Thoracic aorta (tissue), 2 donors: ENCODE data around the gene POMC. TPM values are rescaled to one million over a fixed set of nuclear protein-coding genes. Genes with fewer than 3 reads are reported as not detected.

Experiments
- ATAC-seq: fragments of 150-250 bp; one replicate; pipeline ENCODE4 v1.8.0; 2017; ENCODE audit warnings: low read depth; ENCODE audit not compliant: insufficient number of reproducible peaks, low FRiP score
- DNase-seq: peaks from one replicate; pipeline ENCODE4 v3.0.0-alpha.2; 2020; ENCODE audit warnings: low spot score
- H3K27ac ChIP-seq, 2 donors: fragments of 200-600 bp; sonication (generic); 1 replicate in 1 of 2; 2 replicates in 1 of 2; pipeline ENCODE4 v1.5.1; 2016; ENCODE audit warnings: mild to moderate bottlenecking in 2 of 2, moderate library complexity in 2 of 2
- H3K27me3 ChIP-seq: fragments of 200-600 bp; sonication (generic); replicated peaks from 2 replicates; pipeline ENCODE4 v1.6.0; 2016; ENCODE audit warnings: mild to moderate bottlenecking; ENCODE audit not compliant: insufficient read depth
- H3K36me3 ChIP-seq: fragments of 200-600 bp; sonication (generic); one replicate; pipeline ENCODE4 v1.5.1; 2016
- H3K4me1 ChIP-seq, 2 donors: fragments of 200-600 bp; sonication (generic); 1 replicate in 1 of 2; 2 replicates in 1 of 2; pipeline versions ENCODE4 v1.5.1 to v1.6.0; 2016; ENCODE audit warnings: low read depth in 2 of 2, mild to moderate bottlenecking in 1 of 2; ENCODE audit not compliant: control insufficient read depth in 1 of 2
- H3K4me3 ChIP-seq: fragments of 200-600 bp; sonication (generic); 2 replicates; pipeline ENCODE4 v1.5.1; 2016; ENCODE audit warnings: mild to moderate bottlenecking
- H3K9me3 ChIP-seq: fragments of 200-600 bp; sonication (generic); 2 replicates; pipeline ENCODE4 v1.5.1; 2016
- CTCF ChIP-seq: fragments of 200-600 bp; sonication (generic); IDR thresholded peaks from one replicate; pipeline ENCODE4 v1.5.1; 2019; ENCODE audit warnings: antibody characterized with exemption
- total RNA-seq, 2 donors: library from RNA; depleted of rRNA; stranded (reverse); fragments of >200 nt; gene quantifications; one replicate each; pipeline versions ENCODE4 v1.1.0 to v1.2.3, GENCODE V29; 2016

The POMC gene
- total RNA-seq, 2 donors from 2014 or later, result 1.2 to 5.7 TPM

DNA sequence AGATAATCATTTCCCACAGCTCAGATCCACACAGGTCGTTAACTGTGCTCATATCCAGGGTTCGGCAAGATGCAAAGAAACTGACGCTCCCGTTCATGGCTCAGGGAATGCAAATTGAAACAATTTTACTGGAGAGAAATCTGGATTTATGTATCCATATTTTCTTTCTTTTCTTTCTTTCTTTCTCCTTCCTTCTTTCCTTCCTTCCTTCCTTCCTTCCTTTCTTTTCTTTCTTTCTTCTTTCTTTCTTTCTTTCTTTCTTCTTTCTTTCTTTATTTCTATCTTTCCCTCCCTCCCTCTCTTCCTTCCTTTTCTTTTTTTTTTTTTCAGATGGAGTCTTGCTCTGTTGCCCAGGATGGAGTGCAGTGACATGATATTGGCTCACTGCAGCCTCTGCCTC is 20.0 kb upstream of the POMC start:
- no peaks in the 10 kb centered on the region for H3K27me3 ChIP-seq
- no peaks in the 10 kb centered on the region for H3K9me3 ChIP-seq
- ATAC-seq (no peak), DNase-seq (no peak)
- H3K4me1 ChIP-seq, result no peaks in the 10 kb centered on the region
- H3K27ac ChIP-seq, result no peak overlapping the region
- no peaks in the 10 kb centered on the region for H3K36me3 ChIP-seq
- H3K4me3 ChIP-seq, result no peak overlapping the region
- no peak for TF ChIP-seq CTCF

GRCh38 chr2:25187729-25188350 is 19.5 kb upstream of the POMC start:
- H3K9me3 ChIP-seq, result no peaks in the 10 kb centered on the region
- TF ChIP-seq CTCF, result no peak
- no peaks in the 10 kb centered on the region for H3K36me3 ChIP-seq
- H3K4me1 ChIP-seq, result no peaks in the 10 kb centered on the region
- no peak overlapping the region for H3K27ac ChIP-seq
- ATAC-seq, result no peak
- H3K4me3 ChIP-seq, result no peak overlapping the region
- H3K27me3 ChIP-seq, result no peaks in the 10 kb centered on the region
- DNase-seq, result no peak

- no peak for ATAC-seq
- Histone ChIP-seq H3K4me3 (no peak overlapping the region), H3K36me3 (no peaks in the 10 kb centered on the region), H3K9me3 (no peaks in the 10 kb centered on the region), H3K27me3 (no peaks in the 10 kb centered on the region), H3K4me1 (no peaks in the 10 kb centered on the region), H3K27ac (no peak overlapping the region)
- no peak for TF ChIP-seq CTCF
- no peak for DNase-seq
These were observed 15.9 kb upstream of the POMC start for GRCh38 chr2:25184254-25184653.

- Histone ChIP-seq H3K4me3 (no peak overlapping the region), H3K36me3 (no peaks in the 10 kb centered on the region), H3K4me1 (no peaks in the 10 kb centered on the region), H3K27ac (no peak overlapping the region), H3K27me3 (no peaks in the 10 kb centered on the region), H3K9me3 (no peaks in the 10 kb centered on the region)
- ATAC-seq (no peak), DNase-seq (no peak)
- TF ChIP-seq CTCF, result no peak
These were observed 10.6 kb upstream of the POMC start for GRCh38 chr2:25178976-25179375.

DNA sequence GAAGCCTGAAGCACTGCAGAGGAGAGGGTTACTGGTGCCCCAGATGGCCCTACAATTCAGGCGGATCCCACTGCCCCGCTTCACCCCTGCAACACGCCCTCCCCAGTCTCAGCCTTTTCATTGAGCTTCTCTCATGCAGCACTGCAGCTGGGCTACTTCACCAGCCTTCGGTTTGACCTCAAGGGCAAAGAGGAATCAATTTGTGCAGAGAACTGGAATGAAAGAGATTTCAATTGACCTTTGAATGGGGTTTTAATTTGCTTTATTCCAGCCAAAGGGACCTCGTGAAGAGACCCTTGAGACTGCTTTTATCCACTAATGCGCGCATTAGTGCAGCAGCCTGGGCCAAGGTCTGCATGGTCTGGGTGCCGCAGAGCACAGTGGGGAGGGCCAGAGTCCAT is 8.8 kb upstream of the POMC start:
- Histone ChIP-seq H3K4me1 (no peaks in the 10 kb centered on the region), H3K27ac (no peak overlapping the region), H3K27me3 (no peaks in the 10 kb centered on the region), H3K9me3 (no peaks in the 10 kb centered on the region), H3K4me3 (no peak overlapping the region), H3K36me3 (no peaks in the 10 kb centered on the region)
- no peak for TF ChIP-seq CTCF
- DNase-seq, result no peak
- ATAC-seq, result no peak
